Measurements from ENCODE around the gene IRX2.

The IRX2 gene

DNA sequence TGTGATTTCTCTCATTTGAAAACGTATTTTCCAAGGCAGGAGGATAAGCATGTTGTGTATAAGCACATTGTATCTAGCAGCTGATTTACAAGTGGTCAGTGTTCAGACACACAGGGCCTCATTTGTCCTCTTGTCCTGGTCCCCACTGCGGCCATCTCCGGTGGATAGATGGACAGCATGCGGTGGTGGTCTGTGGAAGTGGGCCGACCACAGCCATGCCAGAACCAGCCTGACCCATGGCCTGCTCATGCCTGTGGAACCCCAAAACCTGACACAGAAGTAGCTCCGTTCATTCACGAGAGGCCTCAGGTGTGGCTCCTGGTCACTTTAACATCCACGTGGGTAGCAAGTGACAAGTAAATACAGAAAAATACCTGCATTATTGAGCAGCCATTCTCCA is 14.6 kb downstream of the IRX2 start:
- no peak overlapping the region for H3K4me3 ChIP-seq (ENCODE audit: low read depth, low read length)
- DNase-seq (ENCODE audit: low read depth, low spot score): no peak
- TF ChIP-seq, protein P1, sequence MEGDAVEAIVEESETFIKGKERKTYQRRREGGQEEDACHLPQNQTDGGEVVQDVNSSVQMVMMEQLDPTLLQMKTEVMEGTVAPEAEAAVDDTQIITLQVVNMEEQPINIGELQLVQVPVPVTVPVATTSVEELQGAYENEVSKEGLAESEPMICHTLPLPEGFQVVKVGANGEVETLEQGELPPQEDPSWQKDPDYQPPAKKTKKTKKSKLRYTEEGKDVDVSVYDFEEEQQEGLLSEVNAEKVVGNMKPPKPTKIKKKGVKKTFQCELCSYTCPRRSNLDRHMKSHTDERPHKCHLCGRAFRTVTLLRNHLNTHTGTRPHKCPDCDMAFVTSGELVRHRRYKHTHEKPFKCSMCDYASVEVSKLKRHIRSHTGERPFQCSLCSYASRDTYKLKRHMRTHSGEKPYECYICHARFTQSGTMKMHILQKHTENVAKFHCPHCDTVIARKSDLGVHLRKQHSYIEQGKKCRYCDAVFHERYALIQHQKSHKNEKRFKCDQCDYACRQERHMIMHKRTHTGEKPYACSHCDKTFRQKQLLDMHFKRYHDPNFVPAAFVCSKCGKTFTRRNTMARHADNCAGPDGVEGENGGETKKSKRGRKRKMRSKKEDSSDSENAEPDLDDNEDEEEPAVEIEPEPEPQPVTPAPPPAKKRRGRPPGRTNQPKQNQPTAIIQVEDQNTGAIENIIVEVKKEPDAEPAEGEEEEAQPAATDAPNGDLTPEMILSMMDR (IDR thresholded peaks at IDR 0.05; ENCODE audit: insufficient read depth, low read length, missing control alignments): no peak
- POLR2A ChIA-PET: interaction anchor here (0.5 kb wide), 1 partner anchor 9 kb away, joined by 4 read pairs; no protein-coding TSS in a partner anchor
- CTCF ChIA-PET: no interaction called here

DNA sequence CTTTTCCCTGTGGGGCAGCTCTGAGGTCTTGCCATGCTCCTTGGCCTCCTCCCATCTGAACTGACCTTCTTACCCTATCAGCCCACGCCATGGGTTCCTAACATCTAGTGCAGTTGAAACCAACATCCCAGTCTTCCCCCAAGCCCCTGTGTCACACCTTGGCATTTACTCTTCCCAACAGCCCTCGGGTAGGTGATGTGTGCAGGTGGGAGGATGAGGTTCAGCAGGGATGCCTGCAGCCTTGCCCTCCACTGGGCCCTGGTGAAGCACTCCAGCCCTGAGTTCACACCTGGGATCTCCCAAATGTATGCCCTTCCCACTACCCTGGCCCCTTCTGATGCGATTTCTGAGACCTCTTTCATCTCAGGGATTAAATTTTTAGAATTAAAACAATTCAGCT is 15.5 kb downstream of the IRX2 start:
- TF ChIP-seq, protein P1 (IDR thresholded peaks at IDR 0.05; ENCODE audit: insufficient read depth, low read length, missing control alignments): no peak
- no peak for DNase-seq (ENCODE audit: low read depth, low spot score)
- ChIA-PET POLR2A (no interaction called here), CTCF (no interaction called here)
- H3K4me3 ChIP-seq (ENCODE audit: low read depth, low read length): no peak overlapping the region

DNA sequence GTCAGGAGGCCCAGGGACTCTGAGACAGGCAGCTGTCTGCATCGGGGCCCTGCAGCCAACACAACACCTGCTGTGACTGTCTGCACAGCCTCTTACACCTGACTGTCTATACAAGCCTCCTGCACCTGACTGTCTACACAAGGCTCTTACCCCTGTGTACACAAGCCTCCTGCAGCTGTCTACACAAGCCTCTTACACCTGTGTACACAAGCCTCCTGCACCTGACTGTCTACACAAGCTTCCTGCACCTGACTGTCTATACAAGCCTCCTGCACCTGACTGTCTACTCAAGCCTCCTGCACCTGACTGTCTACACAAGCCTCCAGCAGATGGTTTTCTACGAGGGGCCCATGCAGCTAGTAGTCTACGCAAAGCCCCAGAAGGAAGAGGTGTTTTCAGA is 18.6 kb downstream of the IRX2 start:
- DNase-seq (ENCODE audit: low read depth, low spot score): no peak
- ChIA-PET POLR2A (no interaction called here), CTCF (interaction anchor here (1.4 kb wide), 1 partner anchor 22 kb away, joined by 5 read pairs; no protein-coding TSS in a partner anchor)
- TF ChIP-seq, protein P1 (IDR thresholded peaks at IDR 0.05; ENCODE audit: insufficient read depth, low read length, missing control alignments): no peak
- no peak overlapping the region for H3K4me3 ChIP-seq (ENCODE audit: low read depth, low read length)

DNA sequence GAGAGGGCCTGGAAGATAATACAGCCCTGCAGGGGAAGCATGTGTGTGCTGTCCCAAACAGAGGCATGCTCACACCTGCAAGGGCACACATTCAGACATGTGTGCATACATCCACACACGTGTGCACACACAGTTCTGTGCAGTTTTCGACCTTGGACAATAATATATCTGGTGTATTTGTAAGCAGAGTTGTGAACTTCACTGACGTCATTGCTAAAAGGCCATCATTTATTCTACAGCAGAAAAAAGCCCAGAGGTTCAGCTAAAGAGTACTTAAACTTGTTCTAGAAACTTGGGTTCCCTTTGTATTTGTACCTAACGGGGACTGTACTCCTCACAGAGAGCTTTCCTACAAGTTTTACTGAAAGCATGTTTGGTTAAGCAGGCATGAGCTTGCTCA is 19.5 kb downstream of the IRX2 start:
- TF ChIP-seq, protein P1 (IDR thresholded peaks at IDR 0.05; ENCODE audit: insufficient read depth, low read length, missing control alignments): no peak
- ChIA-PET CTCF (interaction anchor here (0.7 to 1.4 kb wide), 2 partner anchors 21 to 32 kb away, joined by 3 to 5 read pairs; no protein-coding TSS in a partner anchor), POLR2A (no interaction called here)
- no peak overlapping the region for H3K4me3 ChIP-seq (ENCODE audit: low read depth, low read length)
- no peak for DNase-seq (ENCODE audit: low read depth, low spot score)

DNA sequence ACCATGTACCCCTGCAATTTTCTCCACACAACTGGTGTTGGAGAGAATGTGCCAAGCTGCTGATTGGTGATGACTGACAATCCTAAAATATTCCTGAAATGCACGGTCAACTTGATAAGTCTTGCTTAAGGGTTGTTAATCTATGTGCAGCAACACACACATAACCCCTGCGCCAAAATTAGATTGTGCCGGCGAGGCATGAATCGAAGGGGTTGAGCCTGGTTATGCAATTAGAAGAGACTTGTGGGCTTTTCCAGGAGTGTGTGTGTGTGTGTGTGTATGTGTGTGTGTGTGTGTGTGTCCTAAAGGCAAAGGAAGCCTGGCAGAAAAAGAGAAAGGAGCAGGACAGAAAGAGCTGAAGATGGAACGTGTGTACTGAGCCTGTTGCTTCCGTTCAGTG is 22.3 kb downstream of the IRX2 start:
- DNase-seq (ENCODE audit: low read depth, low spot score): no peak
- TF ChIP-seq, protein P1 (IDR thresholded peaks at IDR 0.05; ENCODE audit: insufficient read depth, low read length, missing control alignments): no peak
- ChIA-PET POLR2A (no interaction called here), CTCF (no interaction called here)
- H3K4me3 ChIP-seq (ENCODE audit: low read depth, low read length): no peak overlapping the region

DNA sequence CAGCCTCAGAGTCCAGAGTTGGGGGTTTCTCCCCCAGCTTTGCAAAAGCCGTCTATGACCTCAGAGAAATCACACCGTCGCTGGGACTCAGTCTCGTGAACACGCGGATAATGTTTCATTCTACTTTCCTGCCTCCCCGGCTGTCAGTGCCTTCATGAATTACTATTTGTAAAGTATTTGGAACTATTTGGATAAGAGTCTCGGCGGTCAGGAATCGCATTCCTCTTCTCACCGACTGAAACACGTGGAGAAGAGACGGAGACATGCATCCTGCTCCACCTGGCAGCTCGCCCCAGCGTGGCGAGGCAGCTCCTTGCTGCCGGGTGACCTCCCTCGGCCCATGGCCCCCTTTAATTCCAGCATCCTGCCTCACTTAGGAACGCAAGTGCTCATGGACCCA is 23.9 kb downstream of the IRX2 start:
- no peak overlapping the region for H3K4me3 ChIP-seq (ENCODE audit: low read depth, low read length)
- CTCF ChIA-PET: no interaction called here
- TF ChIP-seq, protein P1 (IDR thresholded peaks at IDR 0.05; ENCODE audit: insufficient read depth, low read length, missing control alignments): no peak
- POLR2A ChIA-PET: no interaction called here
- no peak for DNase-seq (ENCODE audit: low read depth, low spot score)

Data from AG04449 (cell line).